Measurements from ENCODE around the gene ERICH3. TPM values are rescaled to one million over a fixed set of nuclear protein-coding genes. Genes with fewer than 3 reads are reported as not detected.

ERICH3 gene
- total and polyA plus RNA-seq, 10 of the 15 experiments (the other 5 are each of a cell fraction or from before 2014, with no cell fraction given), result 0.03 to 0.09 (median 0.08) TPM; not detected in 7

GRCh38 chr1:74571891-74572290, 101.7 kb downstream of the ERICH3 start:
- in situ Hi-C loops (cut with MboI), result no loop called here
- no peaks in the 10 kb centered on the region for H3K4me1 ChIP-seq (ENCODE audit: control insufficient read depth, insufficient read depth, low read length)
- intact Hi-C loops (cut with micrococcal nuclease; ENCODE audit: unreplicated experiment), result no loop called here
- H3K4me3 ChIP-seq, result no peak overlapping the region
- H3K4me2 ChIP-seq (ENCODE audit: control insufficient read depth, insufficient read depth), result no peak overlapping the region
- H3K9me3 ChIP-seq (replicated peaks; ENCODE audit: control insufficient read depth, insufficient read depth, low read length), result no peaks in the 10 kb centered on the region
- TF ChIP-seq TBL1XR1 (IDR thresholded peaks at IDR 0.05; ENCODE audit: low read depth, low read length) (no peak), HDAC6 (IDR thresholded peaks at IDR 0.05; ENCODE audit: unreplicated experiment) (no peak), HDGF (IDR thresholded peaks at IDR 0.05) (no peak), NFYB (IDR thresholded peaks at IDR 0.05; ENCODE audit: insufficient read depth, low read depth, low read length) (no peak), MTA2 (IDR thresholded peaks at IDR 0.05; ENCODE audit: low read depth) (no peak), MXI1 (IDR thresholded peaks at IDR 0.05; ENCODE audit: low read depth, low read length) (no peak), MEF2B (IDR thresholded peaks at IDR 0.05; ENCODE audit: partially characterized antibody, poor library complexity, severe bottlenecking) (no peak), RAD51 (IDR thresholded peaks at IDR 0.05) (no peak), ATF7 (IDR thresholded peaks at IDR 0.05; ENCODE audit: low read depth) (no peak)
- ChIA-PET CTCF (no interaction called here), SMC1A (ENCODE audit: uncharacterized antibody, unreplicated experiment) (interaction anchor here (1.2 kb wide), 1 partner anchor 110 kb away, joined by 3 read pairs; no protein-coding TSS in a partner anchor), RAD21 (ENCODE audit: unreplicated experiment) (interaction anchor here (1.4 kb wide), 1 partner anchor 118 kb away, joined by 3 read pairs; no protein-coding TSS in a partner anchor), POLR2A (no interaction called here)
- peaks cover 0 to 2% of the 10 kb centered on the region in 2 experiments for H3K27me3 ChIP-seq (replicated peaks in 1 of 2; ENCODE audit: control insufficient read depth in 2 of 2, insufficient read depth in 2 of 2, low read length in 1 of 2)
- no peak for FAIRE-seq
- 44% methylated on average over 6 of the region's 6 CpGs for WGBS (ENCODE audit: insufficient coverage, insufficient replicate concordance, low lambda C conversion rate, missing lambda C conversion rate)
- no peak for ATAC-seq
- H3K36me3 ChIP-seq (ENCODE audit: control insufficient read depth in 2 of 2, insufficient read depth in 2 of 2, low read length in 1 of 2), result no peaks in the 10 kb centered on the region
- BruUV-seq (replicated peaks), result no TSS peak
- H2AFZ ChIP-seq (ENCODE audit: control insufficient read depth, low read depth, low read length), result no peak overlapping the region
- H4K20me1 ChIP-seq (ENCODE audit: control insufficient read depth, insufficient read depth), result no peaks in the 10 kb centered on the region
- DNase-seq (ENCODE audit: low read depth, low spot score), result no peak
- H3K27ac ChIP-seq (ENCODE audit: control insufficient read depth, insufficient read depth), result no peak overlapping the region
- no peaks in the 10 kb centered on the region for H3K79me2 ChIP-seq (ENCODE audit: control insufficient read depth, insufficient read depth, low read length)
- H3K9ac ChIP-seq (ENCODE audit: control insufficient read depth, insufficient read depth, low read length), result no peak overlapping the region

GRCh38 chr1:74571493-74571800, 102.1 kb downstream of the ERICH3 start:
- Histone ChIP-seq H3K4me3 (no peak overlapping the region), H3K36me3 (ENCODE audit: control insufficient read depth in 2 of 2, insufficient read depth in 2 of 2, low read length in 1 of 2) (no peaks in the 10 kb centered on the region), H3K9me3 (replicated peaks; ENCODE audit: control insufficient read depth, insufficient read depth, low read length) (no peaks in the 10 kb centered on the region), H3K27ac (ENCODE audit: control insufficient read depth, insufficient read depth) (no peak overlapping the region), H4K20me1 (ENCODE audit: control insufficient read depth, insufficient read depth) (no peaks in the 10 kb centered on the region), H2AFZ (ENCODE audit: control insufficient read depth, low read depth, low read length) (no peak overlapping the region), H3K4me2 (ENCODE audit: control insufficient read depth, insufficient read depth) (no peak overlapping the region), H3K9ac (ENCODE audit: control insufficient read depth, insufficient read depth, low read length) (no peak overlapping the region), H3K4me1 (ENCODE audit: control insufficient read depth, insufficient read depth, low read length) (no peaks in the 10 kb centered on the region), H3K79me2 (ENCODE audit: control insufficient read depth, insufficient read depth, low read length) (no peaks in the 10 kb centered on the region), H3K27me3 (replicated peaks in 1 of 2; ENCODE audit: control insufficient read depth in 2 of 2, insufficient read depth in 2 of 2, low read length in 1 of 2) (peaks cover 0 to 2% of the 10 kb centered on the region in 2 experiments)
- 17% methylated on average over 8 of the region's 8 CpGs for WGBS (ENCODE audit: insufficient coverage, insufficient replicate concordance, low lambda C conversion rate, missing lambda C conversion rate)
- ChIA-PET POLR2A (no interaction called here), CTCF (no interaction called here), RAD21 (ENCODE audit: unreplicated experiment) (interaction anchor here (1.4 kb wide), 1 partner anchor 118 kb away, joined by 3 read pairs; no protein-coding TSS in a partner anchor), SMC1A (ENCODE audit: uncharacterized antibody, unreplicated experiment) (no interaction called here)
- TF ChIP-seq BHLHE40 (IDR thresholded peaks at IDR 0.05; ENCODE audit: borderline replicate concordance in 1 of 2, low read depth in 2 of 2, low read length in 1 of 2) (no peak), SIN3A (IDR thresholded peaks at IDR 0.05; ENCODE audit: low read depth, low read length) (no peak), SMARCA5 (IDR thresholded peaks at IDR 0.05) (no peak), PRDM15 (CRISPR knock-in tag; IDR thresholded peaks at IDR 0.05) (no peak), RCOR1 (conservative IDR thresholded peaks at IDR 0.05; ENCODE audit: low read depth, low read length) (no peak), STAT1 (conservative IDR thresholded peaks at IDR 0.05) (no peak), ZNF384 (IDR thresholded peaks at IDR 0.05; ENCODE audit: borderline replicate concordance, low read depth, low read length) (no peak), TAF1 (IDR thresholded peaks at IDR 0.05; ENCODE audit: borderline replicate concordance, low read depth, low read length) (no peak)
- DNase-seq (ENCODE audit: low read depth, low spot score), result no peak
- no peak for FAIRE-seq
- ATAC-seq, result no peak
- in situ Hi-C loops (cut with MboI) (no loop called here), intact Hi-C loops (cut with micrococcal nuclease; ENCODE audit: unreplicated experiment) (no loop called here)
- BruUV-seq (replicated peaks), result no TSS peak
